Measurements from ENCODE around the gene TFG. TPM values are rescaled to one million over a fixed set of nuclear protein-coding genes. Genes with fewer than 3 reads are reported as not detected.
A peak's percentile ranks its signal among the peaks of the same experiment; 100 is the strongest.

The TFG gene
- total RNA-seq, 1 donor from 2014 or later = 64.9 TPM

DNA sequence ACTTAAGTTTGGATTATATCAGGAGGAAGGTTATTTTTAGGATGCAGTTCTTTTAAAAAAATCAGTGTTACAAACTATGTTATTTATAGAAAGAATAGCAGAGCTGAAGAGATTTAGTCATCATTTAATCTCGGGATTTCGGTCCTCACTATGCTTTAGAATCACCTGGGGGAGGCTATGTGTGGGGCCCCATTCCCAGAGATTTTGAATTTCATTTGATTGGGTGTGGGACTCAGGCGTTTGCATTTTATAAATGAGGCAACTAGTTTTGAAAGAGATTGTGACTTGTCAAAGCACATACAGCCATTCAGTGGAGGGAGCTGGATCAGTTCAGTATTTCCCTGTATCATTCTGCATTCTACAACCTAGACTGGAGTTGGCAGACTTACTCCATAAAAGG is 36.8 kb downstream of the TFG start:
- intact Hi-C loops (cut with DNase I) = no loop called here
- no peak overlapping the region for H3K4me3 ChIP-seq

DNA sequence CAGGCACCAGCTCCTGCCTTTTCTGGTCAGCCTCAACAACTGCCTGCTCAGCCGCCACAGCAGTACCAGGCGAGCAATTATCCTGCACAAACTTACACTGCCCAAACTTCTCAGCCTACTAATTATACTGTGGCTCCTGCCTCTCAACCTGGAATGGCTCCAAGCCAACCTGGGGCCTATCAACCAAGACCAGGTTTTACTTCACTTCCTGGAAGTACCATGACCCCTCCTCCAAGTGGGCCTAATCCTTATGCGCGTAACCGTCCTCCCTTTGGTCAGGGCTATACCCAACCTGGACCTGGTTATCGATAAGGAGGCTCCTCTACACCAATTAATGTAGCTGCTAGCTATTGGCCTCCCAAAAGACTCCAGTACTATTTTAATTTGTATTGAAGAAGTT is 38.9 kb downstream of the TFG start:
- H3K36me3 ChIP-seq = peaks cover 37 to 64% of the 10 kb centered on the region in 2 donors
- intact Hi-C loops (cut with DNase I) = no loop called here

More for the DNA sequence above, 36.8 kb downstream of the TFG start:
- Histone ChIP-seq H3K27me3 (no peaks in the 10 kb centered on the region), H3K27ac (peak overlapping the region; percentile 22 to 72), H3K36me3 (peaks cover 24 to 64% of the 10 kb centered on the region in 2 donors), H3K9me3 (no peaks in the 10 kb centered on the region), H3K4me1 (peaks cover 0 to 8% of the 10 kb centered on the region in 2 donors)
- TF ChIP-seq, protein P1, sequence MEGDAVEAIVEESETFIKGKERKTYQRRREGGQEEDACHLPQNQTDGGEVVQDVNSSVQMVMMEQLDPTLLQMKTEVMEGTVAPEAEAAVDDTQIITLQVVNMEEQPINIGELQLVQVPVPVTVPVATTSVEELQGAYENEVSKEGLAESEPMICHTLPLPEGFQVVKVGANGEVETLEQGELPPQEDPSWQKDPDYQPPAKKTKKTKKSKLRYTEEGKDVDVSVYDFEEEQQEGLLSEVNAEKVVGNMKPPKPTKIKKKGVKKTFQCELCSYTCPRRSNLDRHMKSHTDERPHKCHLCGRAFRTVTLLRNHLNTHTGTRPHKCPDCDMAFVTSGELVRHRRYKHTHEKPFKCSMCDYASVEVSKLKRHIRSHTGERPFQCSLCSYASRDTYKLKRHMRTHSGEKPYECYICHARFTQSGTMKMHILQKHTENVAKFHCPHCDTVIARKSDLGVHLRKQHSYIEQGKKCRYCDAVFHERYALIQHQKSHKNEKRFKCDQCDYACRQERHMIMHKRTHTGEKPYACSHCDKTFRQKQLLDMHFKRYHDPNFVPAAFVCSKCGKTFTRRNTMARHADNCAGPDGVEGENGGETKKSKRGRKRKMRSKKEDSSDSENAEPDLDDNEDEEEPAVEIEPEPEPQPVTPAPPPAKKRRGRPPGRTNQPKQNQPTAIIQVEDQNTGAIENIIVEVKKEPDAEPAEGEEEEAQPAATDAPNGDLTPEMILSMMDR (IDR thresholded peaks at IDR 0.05) = no peak
- no peak for DNase-seq (ENCODE audit: low spot score in 2 of 2)

DNA sequence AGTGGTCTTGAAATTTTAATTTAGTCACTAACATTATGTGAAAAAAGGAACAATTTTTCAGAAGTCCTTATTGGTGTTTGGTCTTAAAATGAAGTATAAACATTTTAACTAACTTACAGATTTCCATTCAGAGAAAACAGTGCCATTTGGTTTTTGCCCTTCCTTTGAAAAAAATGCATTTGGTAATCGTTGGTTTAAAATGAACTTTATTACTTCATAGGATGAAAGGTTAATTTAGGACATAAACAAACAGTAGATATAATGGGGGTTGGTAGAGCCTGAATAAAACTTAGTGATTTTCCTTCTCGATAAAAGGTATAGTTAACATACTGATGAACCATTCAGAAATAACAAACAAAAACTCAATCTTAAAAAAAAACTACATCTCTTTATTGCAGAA is 39.7 kb downstream of the TFG start:
- DNase-seq (ENCODE audit: low spot score in 2 of 2) = no peak
- H3K9me3 ChIP-seq = no peaks in the 10 kb centered on the region
- intact Hi-C loops (cut with DNase I) = no loop called here
- no peak overlapping the region for H3K4me3 ChIP-seq
- peaks cover 37 to 61% of the 10 kb centered on the region in 2 donors for H3K36me3 ChIP-seq
- no peak overlapping the region for H3K27ac ChIP-seq
- TF ChIP-seq, protein P1 (IDR thresholded peaks at IDR 0.05) = no peak
- H3K4me1 ChIP-seq = peaks cover 0 to 8% of the 10 kb centered on the region in 2 donors
- H3K27me3 ChIP-seq = no peaks in the 10 kb centered on the region

More for the DNA sequence above, 38.9 kb downstream of the TFG start:
- TF ChIP-seq, protein P1 (IDR thresholded peaks at IDR 0.05) = no peak
- Histone ChIP-seq H3K27me3 (no peaks in the 10 kb centered on the region), H3K27ac (no peak overlapping the region), H3K9me3 (no peaks in the 10 kb centered on the region), H3K4me3 (no peak overlapping the region), H3K4me1 (peaks cover 0 to 8% of the 10 kb centered on the region in 2 donors)
- no peak for DNase-seq (ENCODE audit: low spot score in 2 of 2)

DNA sequence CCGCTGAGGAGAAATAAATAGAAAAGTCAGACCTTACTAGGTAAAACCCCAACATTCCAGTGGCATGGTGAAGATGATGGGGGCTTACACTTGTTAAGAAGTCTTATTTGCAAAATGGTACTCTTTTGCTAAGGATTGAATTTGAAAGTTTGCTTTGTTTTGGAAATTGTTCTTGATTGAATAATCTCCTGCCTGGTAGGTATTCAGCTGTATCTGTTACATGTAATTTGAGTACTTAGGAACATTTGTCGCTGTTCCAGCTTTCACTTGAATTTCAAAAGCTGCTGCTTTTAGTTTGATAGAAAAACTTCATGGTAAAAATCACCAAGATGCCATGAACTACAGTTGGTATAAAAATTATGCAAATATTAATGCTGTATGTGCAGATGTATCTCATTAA is 44.6 kb downstream of the TFG start:
- H3K27ac ChIP-seq = peak overlapping the region in 1 of 2 donors; percentile 26
- TF ChIP-seq, protein P1 (IDR thresholded peaks at IDR 0.05) = no peak
- no peak for DNase-seq (ENCODE audit: low spot score in 2 of 2)
- H3K36me3 ChIP-seq = peaks cover 24 to 37% of the 10 kb centered on the region in 2 donors
- peaks cover 0 to 9% of the 10 kb centered on the region in 2 donors for H3K4me1 ChIP-seq
- no peaks in the 10 kb centered on the region for H3K9me3 ChIP-seq
- H3K4me3 ChIP-seq = no peak overlapping the region
- no peaks in the 10 kb centered on the region for H3K27me3 ChIP-seq
- intact Hi-C loops (cut with DNase I) = loop anchor here (10.0 kb wide), 1 partner anchor 441 kb away; no protein-coding TSS in a partner anchor

DNA sequence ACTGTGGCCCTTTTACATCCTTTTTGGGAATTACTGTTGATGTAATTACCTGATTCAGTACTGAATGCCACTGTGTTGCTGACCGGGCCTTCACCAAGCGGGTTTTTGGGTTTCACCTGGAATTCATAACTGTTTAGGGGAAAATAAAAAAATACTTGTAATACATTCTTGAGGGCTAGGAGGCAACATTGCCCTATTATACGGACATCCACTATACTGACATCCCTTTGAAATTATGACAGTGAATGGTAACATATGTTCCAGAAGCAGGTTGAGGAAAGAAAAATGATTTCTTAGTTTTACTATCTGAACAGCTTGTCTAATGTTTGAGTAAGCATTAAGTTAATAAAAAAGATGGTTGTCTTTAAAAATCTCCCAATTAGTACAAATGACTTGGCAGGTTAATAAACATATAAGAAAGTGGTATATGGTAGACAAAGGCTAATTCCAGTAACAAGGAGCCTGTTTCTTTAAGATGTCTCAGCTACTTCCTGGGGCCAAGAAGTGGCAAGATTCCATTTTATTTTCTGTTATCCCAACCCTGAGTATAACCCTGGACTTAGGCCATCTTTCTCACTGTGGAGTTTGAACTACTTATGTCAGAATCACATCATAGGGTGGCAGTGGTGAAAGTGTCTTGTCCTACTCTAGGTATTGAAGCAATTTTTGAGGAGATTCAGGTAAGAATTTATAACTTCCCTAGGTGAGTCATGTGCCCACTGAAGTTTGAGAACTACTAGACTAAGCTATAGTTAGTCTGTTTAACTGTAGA is 45.5 kb downstream of the TFG start:
- Histone ChIP-seq H3K4me1 (peaks cover 0 to 9% of the 10 kb centered on the region in 2 donors), H3K4me3 (no peak overlapping the region), H3K9me3 (no peaks in the 10 kb centered on the region), H3K36me3 (peaks cover 16 to 28% of the 10 kb centered on the region in 2 donors), H3K27me3 (no peaks in the 10 kb centered on the region), H3K27ac (peak overlapping the region; percentile 48 to 57)
- intact Hi-C loops (cut with DNase I) = loop anchor here (10.0 kb wide), 1 partner anchor 440 kb away; no protein-coding TSS in a partner anchor
- DNase-seq (ENCODE audit: low spot score in 2 of 2) = no peak
- TF ChIP-seq, protein P1 (IDR thresholded peaks at IDR 0.05) = no peak

Data from ascending aorta (tissue), 2 donors.